HepG2 (cell line): ENCODE data around the gene RPS10. TPM values are rescaled to one million over a fixed set of nuclear protein-coding genes. Genes with fewer than 3 reads are reported as not detected.
A peak's percentile ranks its signal among the peaks of the same experiment; 100 is the strongest.

Experiments used
- KIAA2018 ChIP-seq: sonication (generic); formaldehyde crosslinking; IDR thresholded peaks from 2 replicates; pipeline ENCODE4 v1.5.0; 2020; ENCODE audit warnings: mild to moderate bottlenecking, missing genetic modification reagents, borderline replicate concordance
- SMAD9 ChIP-seq: sonication (generic); formaldehyde crosslinking; IDR thresholded peaks from 2 replicates; pipeline ENCODE4 v1.5.1; 2020; ENCODE audit warnings: mild to moderate bottlenecking, missing genetic modification reagents
- STAG1 ChIP-seq: sonication (generic); formaldehyde crosslinking; IDR thresholded peaks from 2 replicates; pipeline ENCODE4 v1.4.0; 2020; ENCODE audit warnings: missing genetic modification reagents
- THAP9 ChIP-seq: sonication (generic); formaldehyde crosslinking; IDR thresholded peaks from 2 replicates; pipeline ENCODE4; 2020; ENCODE audit warnings: missing genetic modification reagents, mild to moderate bottlenecking, borderline replicate concordance
- ZFP37 ChIP-seq: sonication (generic); formaldehyde crosslinking; IDR thresholded peaks from 2 replicates; pipeline ENCODE4 v1.4.0; 2020; ENCODE audit warnings: missing genetic modification reagents, borderline replicate concordance
- ZNF160 ChIP-seq: sonication (generic); formaldehyde crosslinking; IDR thresholded peaks from 2 replicates; pipeline ENCODE4 v1.8.0; 2022; ENCODE audit warnings: mild to moderate bottlenecking, inconsistent platforms, missing genetic modification reagents
- ZNF781 ChIP-seq: sonication (generic); formaldehyde crosslinking; IDR thresholded peaks from 2 replicates; pipeline ENCODE4 v1.5.1; 2020; ENCODE audit warnings: borderline replicate concordance, mild to moderate bottlenecking, missing genetic modification reagents; ENCODE audit errors: not compliant biosample characterization
- polyA plus RNA-seq, 8 experiments: library from polyadenylated mRNA; depleted of rRNA in 3 of 8; stranded (reverse) in 7 of 8; unstranded in 1 of 8; fragments of >200 nt; fragmentation: Illumina TruSeq in 4 of 8; extraction: Trizol in 4 of 8; gene quantifications; 2 replicates each; pipeline versions ENCODE4 v1.2.1 to v1.2.3, GENCODE V29; 2011 to 2016; ENCODE audit warnings: low read depth in 4 of 8, missing spikeins in 1 of 8, mixed read lengths in 1 of 8; ENCODE audit not compliant: insufficient read depth in 1 of 8
- total RNA-seq, 5 experiments: library from RNA; depleted of rRNA; stranded (reverse); fragments of >200 nt; fragmentation: Illumina TruSeq; extraction: Trizol; gene quantifications; 2 replicates each; pipeline ENCODE4 v1.2.3, GENCODE V29; 2016; ENCODE audit warnings: low read depth in 1 of 5
- TF ChIP-seq, protein P1 (sequence below): sonication (generic); formaldehyde crosslinking; IDR thresholded peaks from 2 replicates; pipeline ENCODE4 v1.5.0; 2020; ENCODE audit warnings: mild to moderate bottlenecking, missing genetic modification reagents
- TF ChIP-seq, protein P2 (sequence below): IDR thresholded peaks from 2 replicates; pipeline ENCODE4 v1.6.1; 2016; ENCODE audit warnings: missing genetic modification reagents, missing compliant biosample characterization

Gene RPS10
- total and polyA plus RNA-seq, 2 of the 13 experiments (the other 11 are each of a cell fraction or from before 2014, with no cell fraction given) = 2,909 to 4,648 TPM

DNA sequence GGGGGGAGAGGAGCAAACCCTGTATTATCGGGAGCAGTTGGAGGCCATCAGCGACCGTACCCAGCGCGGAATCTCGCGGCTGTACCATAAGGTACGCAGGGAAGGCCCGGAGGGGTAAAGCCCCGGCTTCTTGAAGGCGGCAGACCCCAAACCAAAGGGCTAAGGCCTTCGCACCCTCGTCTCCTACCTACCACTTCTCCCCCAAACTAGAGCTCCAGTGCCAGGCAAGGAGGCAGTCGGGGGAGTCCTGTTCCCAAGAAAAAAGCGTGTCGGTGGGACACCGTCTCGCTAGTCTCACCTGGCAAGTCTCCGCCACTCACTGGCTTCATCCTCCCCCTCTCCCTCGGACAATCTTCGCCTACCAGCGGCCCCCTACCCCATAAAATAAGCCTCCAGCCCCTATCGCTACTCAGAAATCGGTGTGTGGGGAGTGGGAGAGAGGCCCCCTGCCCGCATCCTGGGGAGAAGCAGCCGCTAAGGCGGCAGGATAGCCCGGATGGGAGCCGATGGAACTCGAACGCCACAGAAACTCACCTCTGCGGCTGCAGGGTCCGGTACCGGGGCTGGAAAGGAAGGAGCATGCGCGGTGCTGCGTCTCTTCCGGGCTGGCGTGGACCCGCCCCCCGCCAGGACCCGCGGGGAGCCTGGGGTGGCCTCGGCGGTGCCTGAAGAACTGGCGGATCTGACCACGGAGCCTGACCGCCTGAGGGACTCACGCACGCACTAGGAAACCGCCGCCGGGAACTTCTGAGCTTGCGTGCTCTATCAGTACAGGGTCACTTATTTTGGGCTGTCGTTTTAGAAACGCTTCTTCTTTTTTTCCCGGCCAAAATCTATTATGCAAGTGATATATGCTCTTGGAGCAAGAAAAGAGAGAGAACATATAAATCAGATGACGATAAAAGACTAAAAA lies at the start of gene RPS10 (continued):
- TF ChIP-seq ZNF160 (no peak; the same call in 1 of the 2 replicates), ZNF781 (CRISPR knock-in tag) (peak; percentile 73), THAP9 (CRISPR knock-in tag) (peak; percentile 94), KIAA2018 (CRISPR knock-in tag) (0 out of 2 replicates have a peak, but pooled peaks have one; percentile 34), STAG1 (CRISPR knock-in tag) (peak; percentile 18; the same call in 1 of the 2 replicates), SMAD9 (0 out of 2 replicates have a peak, but pooled peaks have one; percentile 75), ZFP37 (CRISPR knock-in tag) (peak; percentile 11; the same call in 1 of the 2 replicates)
- TF ChIP-seq, protein P1, sequence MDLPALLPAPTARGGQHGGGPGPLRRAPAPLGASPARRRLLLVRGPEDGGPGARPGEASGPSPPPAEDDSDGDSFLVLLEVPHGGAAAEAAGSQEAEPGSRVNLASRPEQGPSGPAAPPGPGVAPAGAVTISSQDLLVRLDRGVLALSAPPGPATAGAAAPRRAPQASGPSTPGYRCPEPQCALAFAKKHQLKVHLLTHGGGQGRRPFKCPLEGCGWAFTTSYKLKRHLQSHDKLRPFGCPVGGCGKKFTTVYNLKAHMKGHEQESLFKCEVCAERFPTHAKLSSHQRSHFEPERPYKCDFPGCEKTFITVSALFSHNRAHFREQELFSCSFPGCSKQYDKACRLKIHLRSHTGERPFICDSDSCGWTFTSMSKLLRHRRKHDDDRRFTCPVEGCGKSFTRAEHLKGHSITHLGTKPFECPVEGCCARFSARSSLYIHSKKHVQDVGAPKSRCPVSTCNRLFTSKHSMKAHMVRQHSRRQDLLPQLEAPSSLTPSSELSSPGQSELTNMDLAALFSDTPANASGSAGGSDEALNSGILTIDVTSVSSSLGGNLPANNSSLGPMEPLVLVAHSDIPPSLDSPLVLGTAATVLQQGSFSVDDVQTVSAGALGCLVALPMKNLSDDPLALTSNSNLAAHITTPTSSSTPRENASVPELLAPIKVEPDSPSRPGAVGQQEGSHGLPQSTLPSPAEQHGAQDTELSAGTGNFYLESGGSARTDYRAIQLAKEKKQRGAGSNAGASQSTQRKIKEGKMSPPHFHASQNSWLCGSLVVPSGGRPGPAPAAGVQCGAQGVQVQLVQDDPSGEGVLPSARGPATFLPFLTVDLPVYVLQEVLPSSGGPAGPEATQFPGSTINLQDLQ = peak; percentile 79; the same call in 1 of the 2 replicates
- TF ChIP-seq, protein P2, sequence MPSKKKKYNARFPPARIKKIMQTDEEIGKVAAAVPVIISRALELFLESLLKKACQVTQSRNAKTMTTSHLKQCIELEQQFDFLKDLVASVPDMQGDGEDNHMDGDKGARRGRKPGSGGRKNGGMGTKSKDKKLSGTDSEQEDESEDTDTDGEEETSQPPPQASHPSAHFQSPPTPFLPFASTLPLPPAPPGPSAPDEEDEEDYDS (CRISPR knock-in tag) = peak; percentile 93
